Measurements from ENCODE around the gene AK8.
A peak's percentile ranks its signal among the peaks of the same experiment; 100 is the strongest.

Gene AK8

DNA sequence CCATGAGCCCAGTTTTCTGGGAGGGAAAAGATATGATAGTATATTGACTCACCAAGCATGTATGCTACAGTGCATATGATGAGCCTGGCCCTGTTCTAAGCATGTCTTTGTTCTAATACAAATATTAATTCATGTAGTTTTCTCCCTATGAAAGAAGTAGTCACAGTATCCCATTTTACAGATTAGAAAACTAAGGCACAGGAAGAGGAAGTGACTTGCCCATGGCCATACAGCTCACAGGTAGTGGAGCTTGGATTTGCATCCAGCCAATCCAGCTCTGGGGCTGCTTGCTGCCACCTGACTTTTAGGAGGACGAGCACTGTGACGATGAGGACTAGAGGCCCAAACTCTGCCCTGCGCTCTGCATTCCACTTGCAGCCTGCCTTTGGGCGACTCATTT is 76.4 kb downstream of the AK8 start:
- TF ChIP-seq CTCF (IDR thresholded peaks at IDR 0.05; ENCODE audit: insufficient read depth, missing control alignments) = no peak
- DNase-seq (ENCODE audit: insufficient read length, low spot score) = no peak
- FAIRE-seq = no peak

DNA sequence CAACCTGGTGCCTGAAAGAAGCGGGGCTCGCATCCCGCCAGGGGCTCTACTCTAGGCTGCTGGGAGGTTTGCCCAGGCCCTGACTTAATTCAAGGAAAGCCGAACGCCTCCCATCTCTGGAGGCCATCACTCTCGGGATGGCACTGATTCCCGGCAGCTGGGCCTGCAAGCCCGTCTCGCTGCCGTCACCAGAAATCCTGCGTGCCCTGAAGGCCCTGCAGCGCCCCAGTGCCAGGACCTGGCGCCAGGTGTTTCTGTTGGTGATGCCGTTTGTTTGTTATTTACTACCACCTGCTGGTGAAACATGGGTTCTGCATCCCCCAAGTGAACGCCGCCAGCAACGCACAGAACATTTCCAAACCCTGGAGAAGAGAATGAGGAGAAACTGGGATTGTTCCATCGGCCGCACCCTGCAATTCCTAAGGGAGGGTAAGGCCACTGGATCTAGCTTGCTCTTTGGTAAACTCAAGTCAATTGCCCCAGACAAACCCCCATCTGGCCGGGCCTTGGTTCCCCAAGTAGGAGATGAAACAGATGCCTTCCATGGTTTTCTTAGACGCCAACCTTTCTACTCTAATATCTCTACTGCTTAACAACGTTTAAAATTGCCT is 77.9 kb downstream of the AK8 start:
- TF ChIP-seq CTCF (IDR thresholded peaks at IDR 0.05; ENCODE audit: insufficient read depth, missing control alignments) = peak; percentile 87
- FAIRE-seq = no peak
- DNase-seq (ENCODE audit: insufficient read length, low spot score) = no peak

- no peak for FAIRE-seq
- no peak for DNase-seq (ENCODE audit: insufficient read length, low spot score)
- TF ChIP-seq CTCF (IDR thresholded peaks at IDR 0.05; ENCODE audit: insufficient read depth, missing control alignments) = no peak
These were observed 79.0 kb downstream of the AK8 start for GRCh38 chr9:132798817-132799790.

DNA sequence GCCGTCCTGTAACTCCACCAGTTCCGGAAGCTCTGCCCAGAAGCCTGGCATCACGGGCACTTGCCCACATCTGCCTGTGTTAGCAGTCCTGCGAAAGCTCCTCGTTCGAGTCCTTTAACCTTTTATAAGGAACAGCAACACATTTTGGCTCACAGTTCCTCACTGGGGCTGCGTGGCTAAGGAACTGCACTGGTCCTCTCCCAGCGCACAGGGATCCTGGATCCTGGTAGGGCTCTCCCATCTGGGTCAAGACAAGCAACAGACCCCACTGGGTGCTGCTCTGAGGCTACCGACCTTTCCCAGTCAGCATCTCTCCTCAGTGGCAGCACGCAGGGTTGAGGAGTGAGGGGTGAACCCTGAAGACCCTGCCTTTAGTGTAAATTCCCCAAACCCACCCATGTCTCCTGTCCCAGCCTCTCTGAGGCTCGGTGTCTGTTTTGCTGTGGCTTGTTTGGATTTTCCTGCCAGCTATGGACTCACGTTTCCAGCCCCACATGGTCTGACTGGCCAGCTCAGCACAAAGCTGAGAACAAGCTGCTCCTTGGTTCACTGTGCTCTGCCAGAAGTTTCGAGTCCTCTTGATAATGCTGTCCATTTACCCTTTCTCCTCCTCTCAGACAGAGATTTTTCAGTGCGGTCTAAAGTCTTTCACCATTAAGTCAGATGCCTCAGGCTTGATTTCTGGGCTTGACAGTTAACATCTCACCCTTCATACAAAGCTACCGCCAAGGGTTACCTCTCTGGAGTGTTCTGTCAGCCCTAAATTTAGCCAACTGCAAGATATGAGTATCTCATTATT is 80.0 kb downstream of the AK8 start:
- no peak for FAIRE-seq
- TF ChIP-seq CTCF (IDR thresholded peaks at IDR 0.05; ENCODE audit: insufficient read depth, missing control alignments) = no peak
- no peak for DNase-seq (ENCODE audit: insufficient read length, low spot score)

DNA sequence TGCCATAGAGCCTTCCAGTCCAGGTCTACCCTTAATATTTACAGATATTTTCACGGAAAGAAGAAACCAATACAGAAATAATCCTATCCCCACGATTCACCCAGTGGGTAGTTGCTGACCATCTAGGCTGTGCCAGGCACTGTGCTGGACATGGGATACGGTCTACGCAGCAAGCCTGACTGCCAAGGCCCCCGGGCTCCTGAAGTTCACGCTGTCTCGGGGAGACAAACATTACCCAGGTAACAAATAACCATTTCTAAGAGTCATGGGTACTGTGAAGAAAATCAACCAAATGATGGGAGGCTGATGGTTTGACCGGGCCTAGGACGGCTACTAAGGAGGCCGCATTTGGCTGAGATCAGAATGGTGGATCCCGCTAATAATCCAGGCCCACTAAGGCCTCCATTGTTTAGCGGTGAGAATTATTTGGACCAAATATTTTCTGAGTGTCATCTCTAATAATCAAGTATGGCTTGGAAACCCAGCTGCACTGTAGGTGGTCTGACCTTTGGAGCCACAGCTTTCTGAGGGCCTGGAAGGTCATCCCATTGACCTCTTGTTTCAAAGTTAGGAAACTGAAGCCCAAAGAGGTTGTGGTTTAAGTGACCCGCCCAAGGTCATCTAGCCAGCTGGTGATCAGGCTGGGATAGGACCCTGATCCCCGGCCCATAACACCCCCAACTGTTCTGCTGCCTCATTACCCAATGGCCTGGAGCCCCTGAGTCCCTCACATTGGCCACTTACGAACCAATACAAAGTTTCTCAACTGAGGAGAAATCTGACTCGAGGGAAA is 82.4 kb downstream of the AK8 start:
- FAIRE-seq = no peak

More for the DNA sequence above, 82.4 kb downstream of the AK8 start:
- TF ChIP-seq CTCF (IDR thresholded peaks at IDR 0.05; ENCODE audit: insufficient read depth, missing control alignments) = no peak
- DNase-seq (ENCODE audit: insufficient read length, low spot score) = no peak

All from D721Med (cell line).